ENCODE data around the gene AP2A1. TPM values are rescaled to one million over a fixed set of nuclear protein-coding genes. Genes with fewer than 3 reads are reported as not detected.

The AP2A1 gene
- total and polyA plus RNA-seq, 2 of the 13 experiments (the other 11 are each of a cell fraction or from before 2014, with no cell fraction given): 22.7 to 39.7 TPM

DNA sequence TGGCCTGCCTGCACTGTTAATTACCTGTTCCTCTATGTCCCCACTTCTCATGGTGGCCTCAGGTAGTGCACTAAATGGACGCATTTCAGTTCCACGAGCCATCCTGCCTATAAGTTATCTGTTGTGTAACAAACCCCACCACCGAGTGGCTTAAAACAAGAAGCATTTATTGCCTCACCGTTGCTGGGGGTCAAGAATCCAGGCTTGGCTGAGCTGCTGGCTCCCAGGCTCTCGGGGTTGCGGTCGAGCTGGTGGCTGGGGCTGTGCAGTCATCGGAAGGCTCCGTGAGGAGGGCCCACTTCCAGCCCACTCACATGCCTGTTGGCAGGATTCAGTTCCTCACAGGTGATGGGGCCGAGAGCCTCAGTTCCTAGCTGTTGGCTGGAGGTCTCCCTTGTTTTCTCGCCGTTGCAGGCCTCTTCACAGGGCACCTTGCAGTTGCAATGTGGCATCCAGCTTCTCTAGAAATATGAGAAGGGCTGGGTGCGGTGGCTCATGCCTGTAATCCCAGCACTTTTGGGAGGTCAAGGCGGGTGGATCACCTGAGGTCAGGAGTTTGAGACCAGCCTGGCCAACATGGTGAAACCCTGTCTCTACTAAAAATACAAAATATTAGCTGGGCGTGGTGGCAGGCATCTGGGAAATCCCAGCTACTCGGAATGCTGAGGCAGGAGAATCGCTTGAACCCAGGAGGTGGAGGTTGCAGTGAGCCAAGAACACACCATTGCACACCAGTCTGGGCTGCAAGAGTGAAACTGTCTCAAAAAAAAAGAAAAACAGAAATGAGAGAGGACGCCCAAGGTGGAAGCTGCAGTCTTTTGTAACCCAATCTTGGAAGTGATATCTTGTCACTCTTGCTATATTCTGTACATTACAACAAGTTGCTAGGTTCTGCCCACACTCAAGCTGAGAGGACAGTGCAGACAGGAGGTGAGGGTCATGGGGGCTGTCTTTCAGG lies 77.6 kb downstream of the AP2A1 start:
- Histone ChIP-seq H3K27ac (ENCODE audit: extremely low read length, insufficient read depth, low read length) (peak overlapping the region; percentile 34), H4K20me1 (ENCODE audit: insufficient read depth, low read length) (no peaks in the 10 kb centered on the region), H3K4me3 (replicated peaks in 1 of 3; ENCODE audit: insufficient read depth in 1 of 3, low read depth in 2 of 3, low read length in 3 of 3) (peak overlapping the region in 1 of 3 experiments; percentile 44; a peak in 1 of 6 replicates), H3K4me2 (ENCODE audit: low read depth, low read length) (peak overlapping the region; percentile 62), H3K9me3 (ENCODE audit: low read length) (no peaks in the 10 kb centered on the region), H3K9ac (ENCODE audit: insufficient read depth, low read depth, low read length) (no peak overlapping the region), H3K4me1 (ENCODE audit: insufficient read depth, low read length) (peaks cover 12% of the 10 kb centered on the region), H2AFZ (ENCODE audit: low read length) (no peak overlapping the region), H3K27me3 (ENCODE audit: control insufficient read depth in 1 of 2, insufficient read depth in 2 of 2, low read length in 2 of 2) (no peaks in the 10 kb centered on the region), H3K79me2 (ENCODE audit: insufficient read depth, low read length) (no peaks in the 10 kb centered on the region), H3K36me3 (replicated peaks in 1 of 2; ENCODE audit: control insufficient read depth in 1 of 2, insufficient read depth in 2 of 2, low read length in 2 of 2) (peaks cover 2 to 6% of the 10 kb centered on the region in 2 experiments; a peak in 2 of 5 replicates)
- ATAC-seq (peak; percentile 74), DNase-seq (ENCODE audit: low spot score) (peak; percentile 29), FAIRE-seq (peak; percentile 47)
- intact Hi-C loops (cut with micrococcal nuclease; ENCODE audit: unreplicated experiment): no loop called here
- ChIA-PET CTCF (ENCODE audit: low intra/inter-chr PET ratio, low total read pairs) (no interaction called here), POLR2A (no interaction called here)
- WGBS (ENCODE audit: low lambda C conversion rate): 53% methylated on average over 9 of the region's 18 CpGs
- no TSS peak for BruUV-seq (replicated peaks)
- in situ Hi-C loops (cut with HindIII; ENCODE audit: extremely low pct_ligation_motif_present, low pct_unique_long_range_greater_than_20kb): no loop called here
- TF ChIP-seq CEBPB (IDR thresholded peaks at IDR 0.05; ENCODE audit: borderline replicate concordance, low read depth, low read length): peak; percentile 89
- TF ChIP-seq ZFP1 (CRISPR knock-in tag; IDR thresholded peaks at IDR 0.05): no peak
- TF ChIP-seq SAP130 (CRISPR knock-in tag; IDR thresholded peaks at IDR 0.05; ENCODE audit: low read depth): no peak
- no peak for TF ChIP-seq EHMT2 (IDR thresholded peaks at IDR 0.05; ENCODE audit: borderline replicate concordance, low read depth, low read length)
- TF ChIP-seq ZNF383 (CRISPR knock-in tag; IDR thresholded peaks at IDR 0.05; ENCODE audit: borderline replicate concordance): no peak
- no peak for TF ChIP-seq ZNF775 (CRISPR knock-in tag; IDR thresholded peaks at IDR 0.05; ENCODE audit: borderline replicate concordance)
- no peak for TF ChIP-seq ZNF546 (CRISPR knock-in tag; conservative IDR thresholded peaks at IDR 0.05)
- TF ChIP-seq, protein P1, sequence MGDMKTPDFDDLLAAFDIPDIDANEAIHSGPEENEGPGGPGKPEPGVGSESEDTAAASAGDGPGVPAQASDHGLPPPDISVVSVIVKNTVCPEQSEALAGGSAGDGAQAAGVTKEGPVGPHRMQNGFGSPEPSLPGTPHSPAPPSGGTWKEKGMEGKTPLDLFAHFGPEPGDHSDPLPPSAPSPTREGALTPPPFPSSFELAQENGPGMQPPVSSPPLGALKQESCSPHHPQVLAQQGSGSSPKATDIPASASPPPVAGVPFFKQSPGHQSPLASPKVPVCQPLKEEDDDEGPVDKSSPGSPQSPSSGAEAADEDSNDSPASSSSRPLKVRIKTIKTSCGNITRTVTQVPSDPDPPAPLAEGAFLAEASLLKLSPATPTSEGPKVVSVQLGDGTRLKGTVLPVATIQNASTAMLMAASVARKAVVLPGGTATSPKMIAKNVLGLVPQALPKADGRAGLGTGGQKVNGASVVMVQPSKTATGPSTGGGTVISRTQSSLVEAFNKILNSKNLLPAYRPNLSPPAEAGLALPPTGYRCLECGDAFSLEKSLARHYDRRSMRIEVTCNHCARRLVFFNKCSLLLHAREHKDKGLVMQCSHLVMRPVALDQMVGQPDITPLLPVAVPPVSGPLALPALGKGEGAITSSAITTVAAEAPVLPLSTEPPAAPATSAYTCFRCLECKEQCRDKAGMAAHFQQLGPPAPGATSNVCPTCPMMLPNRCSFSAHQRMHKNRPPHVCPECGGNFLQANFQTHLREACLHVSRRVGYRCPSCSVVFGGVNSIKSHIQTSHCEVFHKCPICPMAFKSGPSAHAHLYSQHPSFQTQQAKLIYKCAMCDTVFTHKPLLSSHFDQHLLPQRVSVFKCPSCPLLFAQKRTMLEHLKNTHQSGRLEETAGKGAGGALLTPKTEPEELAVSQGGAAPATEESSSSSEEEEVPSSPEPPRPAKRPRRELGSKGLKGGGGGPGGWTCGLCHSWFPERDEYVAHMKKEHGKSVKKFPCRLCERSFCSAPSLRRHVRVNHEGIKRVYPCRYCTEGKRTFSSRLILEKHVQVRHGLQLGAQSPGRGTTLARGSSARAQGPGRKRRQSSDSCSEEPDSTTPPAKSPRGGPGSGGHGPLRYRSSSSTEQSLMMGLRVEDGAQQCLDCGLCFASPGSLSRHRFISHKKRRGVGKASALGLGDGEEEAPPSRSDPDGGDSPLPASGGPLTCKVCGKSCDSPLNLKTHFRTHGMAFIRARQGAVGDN (CRISPR knock-in tag; IDR thresholded peaks at IDR 0.05): peak; percentile 16; the same call in 1 of the 2 replicates
- no peak for TF ChIP-seq DR1 (CRISPR knock-in tag; IDR thresholded peaks at IDR 0.05)
- 0 out of 2 replicates have a peak, but pooled peaks have one; percentile 43 for TF ChIP-seq CEBPG (CRISPR knock-in tag; IDR thresholded peaks at IDR 0.05)
- TF ChIP-seq, protein P2, sequence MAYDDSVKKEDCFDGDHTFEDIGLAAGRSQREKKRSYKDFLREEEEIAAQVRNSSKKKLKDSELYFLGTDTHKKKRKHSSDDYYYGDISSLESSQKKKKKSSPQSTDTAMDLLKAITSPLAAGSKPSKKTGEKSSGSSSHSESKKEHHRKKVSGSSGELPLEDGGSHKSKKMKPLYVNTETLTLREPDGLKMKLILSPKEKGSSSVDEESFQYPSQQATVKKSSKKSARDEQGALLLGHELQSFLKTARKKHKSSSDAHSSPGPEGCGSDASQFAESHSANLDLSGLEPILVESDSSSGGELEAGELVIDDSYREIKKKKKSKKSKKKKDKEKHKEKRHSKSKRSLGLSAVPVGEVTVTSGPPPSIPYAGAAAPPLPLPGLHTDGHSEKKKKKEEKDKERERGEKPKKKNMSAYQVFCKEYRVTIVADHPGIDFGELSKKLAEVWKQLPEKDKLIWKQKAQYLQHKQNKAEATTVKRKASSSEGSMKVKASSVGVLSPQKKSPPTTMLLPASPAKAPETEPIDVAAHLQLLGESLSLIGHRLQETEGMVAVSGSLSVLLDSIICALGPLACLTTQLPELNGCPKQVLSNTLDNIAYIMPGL (CRISPR knock-in tag; IDR thresholded peaks at IDR 0.05; ENCODE audit: borderline replicate concordance in 1 of 2, low read depth in 1 of 2): no peak
- TF ChIP-seq PAF1 (CRISPR knock-in tag; IDR thresholded peaks at IDR 0.05): no peak
